GM21390 (cell line): Measurements from ENCODE around the gene KCNE3.

Experiments
- ATAC-seq: cut with Tn5 transposase; IDR thresholded peaks from one replicate; pipeline ENCODE4 v1.9.1; 2021; ENCODE audit not compliant: unreplicated experiment

KCNE3 gene

GRCh38 chr11:74466916-74467885 lies at the start of gene KCNE3:
TSS of gene KCNE3 (minus strand) at chr11:74467549. CDS start at chr11:74457563, 9,986 bp downstream.
- ATAC-seq = no peak

GRCh38 chr11:74507582-74507981 lies 40.2 kb upstream of the KCNE3 start:
- ATAC-seq = no peak

GRCh38 chr11:74506823-74507222 lies 39.5 kb upstream of the KCNE3 start:
- ATAC-seq = no peak

- no peak for ATAC-seq
Measured at GRCh38 chr11:74505911-74506310, 38.6 kb upstream of the KCNE3 start.

GRCh38 chr11:74504100-74504691 lies 36.8 kb upstream of the KCNE3 start:
- ATAC-seq = no peak

GRCh38 chr11:74494916-74495315 lies 27.6 kb upstream of the KCNE3 start:
- ATAC-seq = no peak

- ATAC-seq = no peak
Measured at GRCh38 chr11:74493791-74494630, 26.7 kb upstream of the KCNE3 start.

GRCh38 chr11:74492974-74493790 lies 25.8 kb upstream of the KCNE3 start, which contains the start of gene LIPT2:
TSS of gene LIPT2 (minus strand) at chr11:74493724. CDS start at chr11:74493703, 21 bp downstream.
- peak; percentile 97 for ATAC-seq

- ATAC-seq = no peak
Measured at GRCh38 chr11:74492084-74492483, 24.7 kb upstream of the KCNE3 start.

- ATAC-seq = no peak
Measured at GRCh38 chr11:74490941-74491340, 23.6 kb upstream of the KCNE3 start.

- ATAC-seq = no peak
Measured at GRCh38 chr11:74487875-74488274, 20.5 kb upstream of the KCNE3 start.

GRCh38 chr11:74485868-74486267 lies 18.5 kb upstream of the KCNE3 start:
- no peak for ATAC-seq

GRCh38 chr11:74480688-74481417 lies 13.5 kb upstream of the KCNE3 start:
- no peak for ATAC-seq

GRCh38 chr11:74479732-74480123 lies 12.4 kb upstream of the KCNE3 start:
- ATAC-seq = no peak

GRCh38 chr11:74478877-74479731 lies 11.8 kb upstream of the KCNE3 start:
- ATAC-seq = no peak

- no peak for ATAC-seq
Measured at GRCh38 chr11:74476536-74476935, 9.2 kb upstream of the KCNE3 start.

GRCh38 chr11:74474316-74474715 lies 7.0 kb upstream of the KCNE3 start:
- no peak for ATAC-seq

- ATAC-seq = no peak
Measured at GRCh38 chr11:74473382-74474173, 6.2 kb upstream of the KCNE3 start.
